K562 (cell line): Measurements from ENCODE around the gene EIPR1. TPM values are rescaled to one million over a fixed set of nuclear protein-coding genes. Genes with fewer than 3 reads are reported as not detected.

Experiments
- ATAC-seq: fragments of 200-7000 bp; cut with Tn5 transposase; 3 replicates; pipeline ENCODE4 v1.9.1; 2020; ENCODE audit warnings: moderate library complexity
- BruUV-seq: library from RNA; stranded (reverse); fragments of 400-500 nt; replicated peaks from 2 replicates; lab custom pipeline; 2021; lab: Mats Ljungman, UMichigan
- CTCF ChIA-PET: fragments of 300-600 bp; formaldehyde crosslinking; extraction: SDS; loops from one replicate; lab custom pipeline; 2021; ENCODE audit warnings: low intra/inter-chr PET ratio; lab: Yijun Ruan, JAX
- POLR2A ChIA-PET: fragments of 300-600, 350-650 bp; sonication (Branson Sonifier 250); formaldehyde crosslinking; extraction: SDS; loops from one replicate; lab custom pipeline; 2021; ENCODE audit warnings: antibody characterized with exemption, inconsistent platforms; lab: Yijun Ruan, JAX
- DNase-seq, 4 experiments: peaks; one replicate each; pipeline versions ENCODE4 v3.0.0 to v3.0.0-alpha.2; 2011 to 2018; ENCODE audit warnings: low spot score in 3 of 4, mixed read lengths in 3 of 4; ENCODE audit errors: extremely low read depth in 1 of 4
- FAIRE-seq: peaks from 2 replicates; lab custom pipeline; 2011; peaks lifted over from hg19 to GRCh38; lab: Jason Lieb, UNC
- H2AFZ ChIP-seq: 2 replicates; pipeline ENCODE4 v1.6.0; 2011; ENCODE audit warnings: low read depth, low read length, control low read depth, inconsistent platforms
- H3K27ac ChIP-seq: fragments of 200-600 bp; 3 replicates; pipeline ENCODE4 v1.8.0; 2011; ENCODE audit warnings: low read depth, mild to moderate bottlenecking, control low read depth, inconsistent platforms, low read length, moderate library complexity, mixed read lengths; ENCODE audit errors: extremely low read depth
- H3K27me3 ChIP-seq, 2 experiments: fragments of 300-600 bp in 1 of 2; 2 replicates in 1 of 2; 3 replicates in 1 of 2; pipeline versions ENCODE4 v1.6.0 to v1.8.0; 2011; ENCODE audit warnings: inconsistent platforms in 2 of 2, low read length in 2 of 2, mild to moderate bottlenecking in 1 of 2, mixed read lengths in 1 of 2, moderate library complexity in 1 of 2; ENCODE audit not compliant: control insufficient read depth in 2 of 2, insufficient read depth in 2 of 2
- H3K36me3 ChIP-seq: fragments of 300-600 bp; 3 replicates; pipeline ENCODE4 v1.8.0; 2011; ENCODE audit warnings: mild to moderate bottlenecking, low read length, inconsistent platforms; ENCODE audit not compliant: control insufficient read depth, insufficient read depth
- H3K4me1 ChIP-seq, 2 experiments: fragments of 200-600 bp in 1 of 2; replicated peaks in 1 of 2; 2 replicates in 1 of 2; 3 replicates in 1 of 2; pipeline versions ENCODE4 v1.5.1 to v1.8.0; 2011; ENCODE audit warnings: inconsistent platforms in 2 of 2, low read length in 2 of 2, mild to moderate bottlenecking in 1 of 2, mixed read lengths in 1 of 2, moderate library complexity in 1 of 2; ENCODE audit not compliant: control insufficient read depth in 2 of 2, insufficient read depth in 2 of 2
- H3K4me2 ChIP-seq: 2 replicates; pipeline ENCODE4 v1.6.1; 2011; ENCODE audit warnings: low read length, control low read depth, inconsistent platforms, mixed read lengths; ENCODE audit not compliant: insufficient read depth
- H3K4me3 ChIP-seq: fragments of 200-600 bp; sonication (generic), shearing (Covaris generic); 2 replicates; pipeline ENCODE4 v1.5.1; 2016; ENCODE audit warnings: control low read depth, inconsistent platforms
- H3K79me2 ChIP-seq: fragments of 200-600 bp; 3 replicates; pipeline ENCODE4 v1.8.0; 2011; ENCODE audit warnings: low read length, inconsistent platforms; ENCODE audit not compliant: control insufficient read depth, insufficient read depth
- H3K9ac ChIP-seq, 2 experiments: 2 replicates each; pipeline versions ENCODE4 v1.6.0 to v1.6.1; 2011; ENCODE audit warnings: low read depth in 2 of 2, low read length in 2 of 2, control low read depth in 1 of 2, inconsistent platforms in 1 of 2, mild to moderate bottlenecking in 1 of 2, mixed read lengths in 1 of 2; ENCODE audit not compliant: insufficient read depth in 1 of 2
- H3K9me1 ChIP-seq: one replicate; pipeline ENCODE4 v1.6.0; 2011; ENCODE audit warnings: inconsistent platforms, mild to moderate bottlenecking, low read length, moderate library complexity; ENCODE audit not compliant: control insufficient read depth, insufficient read depth
- H3K9me3 ChIP-seq: replicated peaks from 2 replicates; pipeline ENCODE4 v1.5.1; 2011; ENCODE audit warnings: low read depth, low read length, inconsistent platforms; ENCODE audit not compliant: control insufficient read depth, insufficient read depth
- H4K20me1 ChIP-seq: replicated peaks from 2 replicates; pipeline ENCODE4 v1.6.1; 2011; ENCODE audit warnings: low read length, inconsistent platforms, mixed read lengths; ENCODE audit not compliant: control insufficient read depth, insufficient read depth
- CREB5 ChIP-seq: fragments of 250-450 bp; sonication (Bioruptor Pico); IDR thresholded peaks from 2 replicates; pipeline ENCODE4 v1.5.0; 2020; ENCODE audit warnings: mild to moderate bottlenecking
- RBM15 ChIP-seq: fragments of 200-400 bp; formaldehyde crosslinking; IDR thresholded peaks from 2 replicates; pipeline ENCODE4 v1.6.1; 2018; ENCODE audit warnings: mild to moderate bottlenecking, low read length, moderate library complexity; ENCODE audit not compliant: insufficient read depth
- WGBS: fragments of 100-300 bp; shearing (Covaris generic); methylation state at CpG from one replicate; pipeline ENCODE4 v1.1.6; 2016; ENCODE audit warnings: low coverage, mixed read lengths; ENCODE audit not compliant: insufficient coverage; ENCODE audit errors: missing lambda C conversion rate; 5-methylcytosine and 5-hydroxymethylcytosine counted together
- in situ Hi-C: fragments of 300-500 bp; cut with MboI; formaldehyde crosslinking; loops from 4 replicates; pipeline ENCODE4 v1.15.0; 2018; ENCODE audit warnings: inconsistent platforms, mixed read lengths
- intact Hi-C: fragments of 100-400 bp; cut with micrococcal nuclease; formaldehyde crosslinking; loops from 2 replicates; pipeline ENCODE4 v1.14.2; 2022
- polyA plus RNA-seq, 8 experiments: library from polyadenylated mRNA; depleted of rRNA in 4 of 8; stranded (reverse) in 5 of 8; unstranded in 3 of 8; fragments of >200 nt; fragmentation: Nextera tagmentation in 2 of 8; fragmentation: Illumina TruSeq in 1 of 8; extraction: Ambion mirVana in 2 of 8; extraction: Trizol in 1 of 8; gene quantifications; 2 replicates each; pipeline versions ENCODE4 v1.2.1 to v1.2.3, GENCODE V29; 2011 to 2014; ENCODE audit warnings: inconsistent platforms in 1 of 8, missing spikeins in 1 of 8
- total RNA-seq, 7 experiments: library from RNA; depleted of rRNA in 6 of 7; stranded (reverse); fragments of >200 nt in 6 of 7; fragmentation: Illumina TruSeq in 2 of 7; extraction: Trizol in 2 of 7; gene quantifications; 2 replicates each; pipeline versions ENCODE4 v1.2.1 to v1.2.3, GENCODE V29; 2011 to 2021; ENCODE audit warnings: low replicate concordance in 1 of 7
- TF ChIP-seq, protein P1 (sequence below): fragments of 250-450 bp; sonication (Bioruptor Pico); IDR thresholded peaks from 2 replicates; pipeline ENCODE4 v1.4.0; 2020

Gene EIPR1
- total and polyA plus RNA-seq, 9 of the 15 experiments (the other 6 are each of a cell fraction or from before 2014, with no cell fraction given) = 19.9 to 54.4 (median 35.9) TPM

DNA sequence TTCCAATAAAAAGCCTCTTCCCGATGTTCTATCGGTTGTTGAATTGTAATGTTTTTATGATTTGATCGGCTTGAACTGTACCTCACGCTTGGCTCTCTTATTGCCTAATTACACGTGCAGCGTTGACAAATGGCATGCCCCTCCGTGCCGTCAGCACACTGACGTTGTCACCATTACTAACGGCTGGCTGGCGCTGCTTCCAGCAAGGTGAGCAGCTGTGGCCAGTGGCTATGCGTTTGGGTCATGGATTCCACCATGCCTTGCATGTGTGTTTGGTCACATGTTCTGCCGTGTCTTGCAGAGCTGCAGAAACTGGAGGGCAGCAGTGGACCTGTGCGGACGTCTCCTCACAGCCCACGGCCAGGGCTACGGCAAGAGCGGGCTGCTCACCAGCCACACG is 44.0 kb upstream of the EIPR1 start:
- in situ Hi-C loops (loop anchor here (10.0 kb wide), 1 partner anchor 233 kb away; the partner anchor contains the start of gene ALLC), intact Hi-C loops (loop anchor here (5.0 kb wide), 1 partner anchor 231 kb away; no protein-coding TSS in a partner anchor)
- H3K9ac ChIP-seq = 0 out of 4 replicates have a peak overlapping the region, but pooled peaks of 1 of the 2 experiments have one; percentile 31
- H3K27ac ChIP-seq = no peak overlapping the region
- no peak for TF ChIP-seq CREB5 (CRISPR knock-in tag)
- TF ChIP-seq, protein P1, sequence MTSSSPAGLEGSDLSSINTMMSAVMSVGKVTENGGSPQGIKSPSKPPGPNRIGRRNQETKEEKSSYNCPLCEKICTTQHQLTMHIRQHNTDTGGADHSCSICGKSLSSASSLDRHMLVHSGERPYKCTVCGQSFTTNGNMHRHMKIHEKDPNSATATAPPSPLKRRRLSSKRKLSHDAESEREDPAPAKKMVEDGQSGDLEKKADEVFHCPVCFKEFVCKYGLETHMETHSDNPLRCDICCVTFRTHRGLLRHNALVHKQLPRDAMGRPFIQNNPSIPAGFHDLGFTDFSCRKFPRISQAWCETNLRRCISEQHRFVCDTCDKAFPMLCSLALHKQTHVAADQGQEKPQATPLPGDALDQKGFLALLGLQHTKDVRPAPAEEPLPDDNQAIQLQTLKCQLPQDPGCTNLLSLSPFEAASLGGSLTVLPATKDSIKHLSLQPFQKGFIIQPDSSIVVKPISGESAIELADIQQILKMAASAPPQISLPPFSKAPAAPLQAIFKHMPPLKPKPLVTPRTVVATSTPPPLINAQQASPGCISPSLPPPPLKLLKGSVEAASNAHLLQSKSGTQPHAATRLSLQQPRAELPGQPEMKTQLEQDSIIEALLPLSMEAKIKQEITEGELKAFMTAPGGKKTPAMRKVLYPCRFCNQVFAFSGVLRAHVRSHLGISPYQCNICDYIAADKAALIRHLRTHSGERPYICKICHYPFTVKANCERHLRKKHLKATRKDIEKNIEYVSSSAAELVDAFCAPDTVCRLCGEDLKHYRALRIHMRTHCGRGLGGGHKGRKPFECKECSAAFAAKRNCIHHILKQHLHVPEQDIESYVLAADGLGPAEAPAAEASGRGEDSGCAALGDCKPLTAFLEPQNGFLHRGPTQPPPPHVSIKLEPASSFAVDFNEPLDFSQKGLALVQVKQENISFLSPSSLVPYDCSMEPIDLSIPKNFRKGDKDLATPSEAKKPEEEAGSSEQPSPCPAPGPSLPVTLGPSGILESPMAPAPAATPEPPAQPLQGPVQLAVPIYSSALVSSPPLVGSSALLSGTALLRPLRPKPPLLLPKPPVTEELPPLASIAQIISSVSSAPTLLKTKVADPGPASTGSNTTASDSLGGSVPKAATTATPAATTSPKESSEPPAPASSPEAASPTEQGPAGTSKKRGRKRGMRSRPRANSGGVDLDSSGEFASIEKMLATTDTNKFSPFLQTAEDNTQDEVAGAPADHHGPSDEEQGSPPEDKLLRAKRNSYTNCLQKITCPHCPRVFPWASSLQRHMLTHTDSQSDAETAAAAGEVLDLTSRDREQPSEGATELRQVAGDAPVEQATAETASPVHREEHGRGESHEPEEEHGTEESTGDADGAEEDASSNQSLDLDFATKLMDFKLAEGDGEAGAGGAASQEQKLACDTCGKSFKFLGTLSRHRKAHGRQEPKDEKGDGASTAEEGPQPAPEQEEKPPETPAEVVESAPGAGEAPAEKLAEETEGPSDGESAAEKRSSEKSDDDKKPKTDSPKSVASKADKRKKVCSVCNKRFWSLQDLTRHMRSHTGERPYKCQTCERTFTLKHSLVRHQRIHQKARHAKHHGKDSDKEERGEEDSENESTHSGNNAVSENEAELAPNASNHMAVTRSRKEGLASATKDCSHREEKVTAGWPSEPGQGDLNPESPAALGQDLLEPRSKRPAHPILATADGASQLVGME = no peak
- TF ChIP-seq RBM15 = no peak
- ChIA-PET CTCF (no interaction called here), POLR2A (interaction anchor here (1.9 kb wide), 1 partner anchor 8 kb away, joined by 9 read pairs; no protein-coding TSS in a partner anchor)
- no peaks in the 10 kb centered on the region for H3K9me3 ChIP-seq
- no peak for DNase-seq
- H3K4me1 ChIP-seq = no peaks in the 10 kb centered on the region
- no peak overlapping the region for H3K4me3 ChIP-seq
- no peak for ATAC-seq
- H3K36me3 ChIP-seq = peaks cover 70% of the 10 kb centered on the region
- no peak overlapping the region for H2AFZ ChIP-seq
- H3K27me3 ChIP-seq = no peaks in the 10 kb centered on the region
- no peak for FAIRE-seq
- H3K9me1 ChIP-seq = no peaks in the 10 kb centered on the region
- H3K4me2 ChIP-seq = no peak overlapping the region
- H3K79me2 ChIP-seq = no peaks in the 10 kb centered on the region
- 94% methylated on average over 13 of the region's 19 CpGs for WGBS
- no TSS peak for BruUV-seq
- no peaks in the 10 kb centered on the region; the same call in 1 of the 2 replicates for H4K20me1 ChIP-seq
